NCI-H1048 (cell line): ENCODE results near the gene C11orf16.
"Not testable (repeated sequence)": the region's sequence is repeated elsewhere in the genome, so short reads cannot be mapped to it uniquely, and the experiment has no call there.

Source experiments
- DNase-seq: peaks from one replicate; lab custom pipeline; 2025; lab: John Stamatoyannopoulos, UW

C11orf16 gene

GRCh38 chr11:8932564-8933180, at the start of gene C11orf16:
TSS of gene C11orf16 (minus strand) at chr11:8932947. CDS start at chr11:8932308, 639 bp downstream.
- DNase-seq = no peak

GRCh38 chr11:8980485-8980884, 47.7 kb upstream of the C11orf16 start:
- DNase-seq = no peak

GRCh38 chr11:8979365-8979764, 46.6 kb upstream of the C11orf16 start:
- not testable (repeated sequence) for DNase-seq

- no peak for DNase-seq
Observed at GRCh38 chr11:8973121-8973520, 40.4 kb upstream of the C11orf16 start.

GRCh38 chr11:8971924-8972316, 39.2 kb upstream of the C11orf16 start:
- no peak for DNase-seq

- DNase-seq = no peak
Observed at GRCh38 chr11:8971196-8971923, 38.6 kb upstream of the C11orf16 start.

- no peak for DNase-seq
Observed at GRCh38 chr11:8967184-8967583, 34.4 kb upstream of the C11orf16 start.

- peak; percentile 68 for DNase-seq
Observed at GRCh38 chr11:8964324-8965320, 31.9 kb upstream of the C11orf16 start, which contains the start of gene TMEM9B. TSS of gene TMEM9B (minus strand) at chr11:8964442. CDS start at chr11:8964313, 129 bp downstream.

- DNase-seq = peak; percentile 54
Observed at GRCh38 chr11:8963569-8964323, 31.0 kb upstream of the C11orf16 start.

GRCh38 chr11:8962841-8963240, 30.1 kb upstream of the C11orf16 start:
- DNase-seq = no peak

- no peak for DNase-seq
Observed at GRCh38 chr11:8961401-8961800, 28.7 kb upstream of the C11orf16 start.

GRCh38 chr11:8959546-8960166, 26.9 kb upstream of the C11orf16 start:
- DNase-seq = no peak

- no peak for DNase-seq
Observed at GRCh38 chr11:8956860-8957259, 24.1 kb upstream of the C11orf16 start.

GRCh38 chr11:8948886-8949285, 16.1 kb upstream of the C11orf16 start:
- no peak for DNase-seq

GRCh38 chr11:8947230-8947943, 14.6 kb upstream of the C11orf16 start:
- no peak for DNase-seq

GRCh38 chr11:8942518-8943066, 9.8 kb upstream of the C11orf16 start, which contains the start of gene ASCL3:
TSS of gene ASCL3 (minus strand) at chr11:8943016. CDS start at chr11:8938161, 4,855 bp downstream.
- DNase-seq = no peak

- DNase-seq = no peak
Observed at GRCh38 chr11:8941341-8942103, 8.8 kb upstream of the C11orf16 start.

- no peak for DNase-seq
Observed at GRCh38 chr11:8937659-8938058, 4.9 kb upstream of the C11orf16 start.

- DNase-seq = no peak
Observed at GRCh38 chr11:8937159-8937558, 4.4 kb upstream of the C11orf16 start.
